ENCODE measurements around the gene ZFYVE9.

ZFYVE9 gene

GRCh38 chr1:52341655-52342260, 199.9 kb downstream of the ZFYVE9 start:
- no peak for DNase-seq (ENCODE audit: low read depth)
- H3K4me3 ChIP-seq (ENCODE audit: low read depth, low read length) = no peak overlapping the region
- no peak for TF ChIP-seq CTCF (conservative IDR thresholded peaks at IDR 0.05; ENCODE audit: low read depth, low read length)

GRCh38 chr1:52343979-52344378, 202.1 kb downstream of the ZFYVE9 start:
- no peak overlapping the region for H3K4me3 ChIP-seq (ENCODE audit: low read depth, low read length)
- TF ChIP-seq CTCF (conservative IDR thresholded peaks at IDR 0.05; ENCODE audit: low read depth, low read length) = no peak
- no peak for DNase-seq (ENCODE audit: low read depth)

GRCh38 chr1:52345252-52345651, 203.4 kb downstream of the ZFYVE9 start:
- no peak for DNase-seq (ENCODE audit: low read depth)
- TF ChIP-seq CTCF (conservative IDR thresholded peaks at IDR 0.05; ENCODE audit: low read depth, low read length) = no peak
- no peak overlapping the region for H3K4me3 ChIP-seq (ENCODE audit: low read depth, low read length)

- no peak for TF ChIP-seq CTCF (conservative IDR thresholded peaks at IDR 0.05; ENCODE audit: low read depth, low read length)
- no peak overlapping the region for H3K4me3 ChIP-seq (ENCODE audit: low read depth, low read length)
- no peak for DNase-seq (ENCODE audit: low read depth)
Observed at GRCh38 chr1:52346653-52347052, 204.8 kb downstream of the ZFYVE9 start.

GRCh38 chr1:52348704-52349300, 206.9 kb downstream of the ZFYVE9 start:
- no peak overlapping the region for H3K4me3 ChIP-seq (ENCODE audit: low read depth, low read length)
- DNase-seq (ENCODE audit: low read depth) = peak; percentile 65
- peak; percentile 60 for TF ChIP-seq CTCF (conservative IDR thresholded peaks at IDR 0.05; ENCODE audit: low read depth, low read length)

GRCh38 chr1:52352690-52353089, 210.8 kb downstream of the ZFYVE9 start:
- no peak for DNase-seq (ENCODE audit: low read depth)
- no peak overlapping the region for H3K4me3 ChIP-seq (ENCODE audit: low read depth, low read length)
- TF ChIP-seq CTCF (conservative IDR thresholded peaks at IDR 0.05; ENCODE audit: low read depth, low read length) = no peak

GRCh38 chr1:52355436-52355835, 213.5 kb downstream of the ZFYVE9 start:
- no peak for TF ChIP-seq CTCF (conservative IDR thresholded peaks at IDR 0.05; ENCODE audit: low read depth, low read length)
- no peak overlapping the region for H3K4me3 ChIP-seq (ENCODE audit: low read depth, low read length)
- no peak for DNase-seq (ENCODE audit: low read depth)
